DND-41 (cell line): ENCODE measurements around the gene BCAP31.

Experiments used
- ATAC-seq: fragments of 200-7000 bp; cut with Tn5 transposase; 3 replicates; pipeline ENCODE4 v1.9.1; 2021; ENCODE audit warnings: low read depth; ENCODE audit not compliant: insufficient read depth
- DNase-seq: peaks from one replicate; pipeline ENCODE4 v3.0.0-alpha.2; 2020
- H2AFZ ChIP-seq: 2 replicates; pipeline ENCODE4 v1.6.0; 2012; ENCODE audit warnings: low read depth, low read length
- H3K27ac ChIP-seq: 2 replicates; pipeline ENCODE4 v1.5.1; 2012; ENCODE audit warnings: low read length, inconsistent platforms
- H3K27me3 ChIP-seq: fragments of 200-600 bp; sonication (generic); 2 replicates; pipeline ENCODE4 v1.6.0; 2012; ENCODE audit warnings: low read length, mild to moderate bottlenecking, inconsistent platforms; ENCODE audit not compliant: insufficient read depth, poor library complexity
- H3K36me3 ChIP-seq: 2 replicates; pipeline ENCODE4 v1.5.1; 2012; ENCODE audit warnings: low read length, inconsistent platforms; ENCODE audit not compliant: insufficient read depth
- H3K4me1 ChIP-seq: 2 replicates; pipeline ENCODE4 v1.5.1; 2012; ENCODE audit warnings: mild to moderate bottlenecking, low read length; ENCODE audit not compliant: insufficient read depth
- H3K4me2 ChIP-seq: 2 replicates; pipeline ENCODE4 v1.6.0; 2012; ENCODE audit warnings: mild to moderate bottlenecking, moderate library complexity, low read length, inconsistent platforms; ENCODE audit not compliant: insufficient read depth
- H3K4me3 ChIP-seq, 2 experiments: fragments of 200-600 bp in 1 of 2; shearing (Covaris generic) in 1 of 2; 2 replicates each; pipeline ENCODE4 v1.5.1; 2012 to 2016; ENCODE audit warnings: inconsistent platforms in 2 of 2, low read length in 2 of 2, mild to moderate bottlenecking in 2 of 2, low read depth in 1 of 2, moderate library complexity in 1 of 2
- H3K79me2 ChIP-seq: 2 replicates; pipeline ENCODE4 v1.6.0; 2012; ENCODE audit warnings: low read length, inconsistent platforms; ENCODE audit not compliant: insufficient read depth
- H3K9ac ChIP-seq: 2 replicates; pipeline ENCODE4 v1.6.0; 2012; ENCODE audit warnings: low read depth, mild to moderate bottlenecking, inconsistent platforms, low read length, moderate library complexity
- H3K9me3 ChIP-seq: 2 replicates; pipeline ENCODE4 v1.5.1; 2012; ENCODE audit warnings: low read length, moderate library complexity, mild to moderate bottlenecking, inconsistent platforms; ENCODE audit not compliant: insufficient read depth, severe bottlenecking
- H4K20me1 ChIP-seq: 2 replicates; pipeline ENCODE4 v1.6.0; 2012; ENCODE audit warnings: low read length; ENCODE audit not compliant: insufficient read depth
- EZH2 ChIP-seq: IDR thresholded peaks from 3 replicates; pipeline ENCODE4 v1.6.1; 2012; ENCODE audit warnings: borderline replicate concordance, low read depth, mild to moderate bottlenecking, moderate library complexity, low read length, inconsistent platforms; ENCODE audit not compliant: severe bottlenecking
- TF ChIP-seq, protein P1 (sequence below): IDR thresholded peaks from 2 replicates; pipeline ENCODE4 v1.5.1; 2012; ENCODE audit warnings: borderline replicate concordance, low read length, moderate library complexity, mild to moderate bottlenecking; ENCODE audit not compliant: poor library complexity, severe bottlenecking; ENCODE audit errors: extremely low read depth

The BCAP31 gene

DNA sequence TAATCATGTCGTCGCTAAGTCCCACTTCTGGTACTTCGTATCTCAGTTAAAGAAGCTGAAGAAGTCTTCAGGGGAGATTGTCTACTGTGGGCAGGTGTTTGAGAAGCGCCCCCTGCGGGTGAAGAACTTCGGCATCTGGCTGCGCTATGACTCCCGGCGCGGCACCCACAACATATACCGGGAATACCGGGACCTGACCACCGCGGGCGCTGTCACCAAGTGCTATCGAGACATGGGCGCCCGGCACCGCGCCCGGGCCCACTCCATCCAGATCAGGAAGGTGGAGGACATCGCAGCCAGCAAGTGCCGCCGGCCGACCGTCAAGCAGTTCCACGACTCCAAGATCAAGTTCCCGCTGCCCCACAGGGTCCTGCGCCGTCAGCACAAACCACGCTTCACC is 61.9 kb downstream of the BCAP31 start:
- Histone ChIP-seq H4K20me1 (no peaks in the 10 kb centered on the region), H3K4me2 (no peak overlapping the region), H3K9ac (no peak overlapping the region), H3K27me3 (no peaks in the 10 kb centered on the region), H3K4me1 (no peaks in the 10 kb centered on the region), H2AFZ (no peak overlapping the region), H3K36me3 (no peaks in the 10 kb centered on the region), H3K9me3 (no peaks in the 10 kb centered on the region), H3K4me3 (no peak overlapping the region), H3K79me2 (no peaks in the 10 kb centered on the region), H3K27ac (no peak overlapping the region)
- DNase-seq: no peak
- TF ChIP-seq, protein P1, sequence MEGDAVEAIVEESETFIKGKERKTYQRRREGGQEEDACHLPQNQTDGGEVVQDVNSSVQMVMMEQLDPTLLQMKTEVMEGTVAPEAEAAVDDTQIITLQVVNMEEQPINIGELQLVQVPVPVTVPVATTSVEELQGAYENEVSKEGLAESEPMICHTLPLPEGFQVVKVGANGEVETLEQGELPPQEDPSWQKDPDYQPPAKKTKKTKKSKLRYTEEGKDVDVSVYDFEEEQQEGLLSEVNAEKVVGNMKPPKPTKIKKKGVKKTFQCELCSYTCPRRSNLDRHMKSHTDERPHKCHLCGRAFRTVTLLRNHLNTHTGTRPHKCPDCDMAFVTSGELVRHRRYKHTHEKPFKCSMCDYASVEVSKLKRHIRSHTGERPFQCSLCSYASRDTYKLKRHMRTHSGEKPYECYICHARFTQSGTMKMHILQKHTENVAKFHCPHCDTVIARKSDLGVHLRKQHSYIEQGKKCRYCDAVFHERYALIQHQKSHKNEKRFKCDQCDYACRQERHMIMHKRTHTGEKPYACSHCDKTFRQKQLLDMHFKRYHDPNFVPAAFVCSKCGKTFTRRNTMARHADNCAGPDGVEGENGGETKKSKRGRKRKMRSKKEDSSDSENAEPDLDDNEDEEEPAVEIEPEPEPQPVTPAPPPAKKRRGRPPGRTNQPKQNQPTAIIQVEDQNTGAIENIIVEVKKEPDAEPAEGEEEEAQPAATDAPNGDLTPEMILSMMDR: peak; percentile 39
- no peak for TF ChIP-seq EZH2
- ATAC-seq: no peak

DNA sequence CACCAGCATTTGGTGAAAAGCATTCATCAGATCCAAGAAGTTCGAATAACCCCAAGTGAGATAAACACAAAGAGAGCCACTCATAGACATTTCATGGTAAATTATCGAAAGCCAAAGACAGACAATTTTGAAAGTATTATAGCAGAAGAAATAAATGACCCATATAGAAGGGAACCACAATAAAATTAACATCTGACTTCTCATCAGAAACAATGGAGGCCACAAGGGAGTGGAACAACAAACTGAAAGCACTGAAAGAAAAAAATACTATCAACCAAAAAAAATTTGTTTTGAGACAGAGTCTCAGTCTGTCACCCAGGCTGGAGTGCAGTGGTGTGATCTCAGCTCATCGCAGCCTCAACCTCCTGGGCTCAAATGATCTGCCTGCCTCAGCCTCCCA is 64.9 kb downstream of the BCAP31 start:
- no peak for DNase-seq
- Histone ChIP-seq H3K4me3 (no peak overlapping the region), H3K27me3 (no peaks in the 10 kb centered on the region), H3K27ac (no peak overlapping the region), H3K4me1 (no peaks in the 10 kb centered on the region), H3K36me3 (no peaks in the 10 kb centered on the region), H3K79me2 (no peaks in the 10 kb centered on the region), H4K20me1 (no peaks in the 10 kb centered on the region), H2AFZ (no peak overlapping the region), H3K9ac (no peak overlapping the region), H3K9me3 (no peaks in the 10 kb centered on the region), H3K4me2 (no peak overlapping the region)
- ATAC-seq: no peak
- TF ChIP-seq, protein P1: no peak
- TF ChIP-seq EZH2: no peak

DNA sequence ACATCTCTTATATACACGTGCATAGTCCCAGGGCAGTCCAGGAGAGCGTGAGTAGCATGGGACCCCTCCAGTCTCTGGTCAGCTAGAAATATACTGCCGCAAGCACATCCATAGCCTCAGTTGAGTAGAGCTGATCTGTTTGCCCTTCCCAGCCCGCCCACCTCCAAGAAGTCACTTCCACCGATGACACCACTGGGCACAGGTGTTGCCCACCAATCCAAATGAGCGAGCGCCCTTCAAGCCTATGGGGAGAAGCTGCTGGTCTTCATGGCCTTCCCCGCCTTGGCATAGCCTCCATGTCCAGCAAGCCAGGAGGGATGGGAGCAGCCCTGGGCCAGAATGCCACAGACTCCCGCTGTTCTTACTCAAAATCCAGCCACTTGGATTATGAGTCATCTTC is 67.0 kb downstream of the BCAP31 start:
- no peaks in the 10 kb centered on the region for H3K27me3 ChIP-seq
- no peak overlapping the region for H3K4me2 ChIP-seq
- no peaks in the 10 kb centered on the region for H3K4me1 ChIP-seq
- H4K20me1 ChIP-seq: no peaks in the 10 kb centered on the region
- no peaks in the 10 kb centered on the region for H3K79me2 ChIP-seq
- H3K27ac ChIP-seq: no peak overlapping the region
- TF ChIP-seq EZH2: no peak
- TF ChIP-seq, protein P1: no peak
- no peak for DNase-seq
- no peak overlapping the region for H3K4me3 ChIP-seq
- no peaks in the 10 kb centered on the region for H3K36me3 ChIP-seq
- no peaks in the 10 kb centered on the region for H3K9me3 ChIP-seq
- ATAC-seq: no peak
- no peak overlapping the region for H3K9ac ChIP-seq
- H2AFZ ChIP-seq: no peak overlapping the region

DNA sequence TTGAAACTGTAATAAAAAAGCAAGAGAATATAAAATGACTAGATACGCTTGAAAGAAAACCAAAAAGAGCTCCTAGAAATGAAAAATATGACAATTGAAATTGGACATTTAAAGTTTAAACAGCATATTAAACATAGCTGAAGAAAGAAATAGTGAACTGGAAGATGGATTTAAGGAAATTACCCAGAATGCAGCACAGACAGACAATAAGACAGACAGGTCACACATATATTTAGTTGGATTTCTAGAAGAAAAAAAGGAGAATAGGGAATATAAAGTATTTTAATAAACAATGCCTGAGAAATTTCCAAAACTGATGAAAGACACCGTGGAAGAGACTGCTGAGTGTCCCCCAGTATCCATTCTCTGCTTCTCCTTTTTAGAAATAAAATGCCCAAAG is 70.6 kb downstream of the BCAP31 start:
- no peak overlapping the region for H3K4me3 ChIP-seq
- H3K4me1 ChIP-seq: no peaks in the 10 kb centered on the region
- ATAC-seq (no peak), DNase-seq (no peak)
- TF ChIP-seq, protein P1: no peak
- H3K9ac ChIP-seq: no peak overlapping the region
- no peaks in the 10 kb centered on the region for H3K9me3 ChIP-seq
- H3K36me3 ChIP-seq: no peaks in the 10 kb centered on the region
- H3K4me2 ChIP-seq: no peak overlapping the region
- H3K27me3 ChIP-seq: no peaks in the 10 kb centered on the region
- H3K27ac ChIP-seq: no peak overlapping the region
- no peaks in the 10 kb centered on the region for H4K20me1 ChIP-seq
- no peak overlapping the region for H2AFZ ChIP-seq
- H3K79me2 ChIP-seq: no peaks in the 10 kb centered on the region
